GM23338 (cell line): ENCODE results near the gene MRPL27. TPM values are rescaled to one million over a fixed set of nuclear protein-coding genes. Genes with fewer than 3 reads are reported as not detected.

Experiments used
- ATAC-seq: fragments of 200-7000 bp; cut with Tn5 transposase; 3 replicates; pipeline ENCODE4 v1.9.1; 2020
- DNase-seq: peaks from one replicate; pipeline ENCODE4 v3.0.0-alpha.2; 2015; ENCODE audit warnings: low spot score
- H2AFZ ChIP-seq: fragments of 200-600 bp; sonication (generic); 2 replicates; pipeline ENCODE4 v1.8.0; 2016; ENCODE audit warnings: antibody characterized with exemption, mild to moderate bottlenecking, moderate library complexity
- H3F3A ChIP-seq: fragments of 200-600 bp; sonication (generic); replicated peaks from 2 replicates; pipeline ENCODE4 v1.8.0; 2017; ENCODE audit warnings: antibody characterized with exemption, mixed run types, low read depth
- H3K27ac ChIP-seq: fragments of 200-600 bp; sonication (generic); 2 replicates; pipeline ENCODE4 v1.6.1; 2016; ENCODE audit warnings: low read depth
- H3K27me3 ChIP-seq: fragments of 200-600 bp; sonication (generic); 2 replicates; pipeline ENCODE4 v1.8.0; 2016; ENCODE audit warnings: mild to moderate bottlenecking, mixed run types, moderate library complexity; ENCODE audit not compliant: insufficient read depth
- H3K36me3 ChIP-seq: fragments of 200-600 bp; sonication (generic); 2 replicates; pipeline ENCODE4 v1.8.0; 2016; ENCODE audit warnings: mild to moderate bottlenecking; ENCODE audit not compliant: insufficient read depth
- H3K4me1 ChIP-seq: fragments of 200-600 bp; sonication (generic); 2 replicates; pipeline ENCODE4 v1.8.0; 2016; ENCODE audit warnings: mild to moderate bottlenecking, moderate library complexity; ENCODE audit not compliant: insufficient read depth
- H3K4me2 ChIP-seq: fragments of 200-600 bp; sonication (generic); 2 replicates; pipeline ENCODE4 v1.7.1; 2017; ENCODE audit warnings: mixed run types
- H3K4me3 ChIP-seq: fragments of 200-600 bp; sonication (generic); 2 replicates; pipeline ENCODE4 v1.6.1; 2016; ENCODE audit warnings: mixed run types
- H3K79me2 ChIP-seq: fragments of 200-600 bp; sonication (generic); replicated peaks from 2 replicates; pipeline ENCODE4 v1.8.0; 2017; ENCODE audit warnings: mild to moderate bottlenecking; ENCODE audit not compliant: insufficient read depth
- H3K9me2 ChIP-seq: fragments of 200-600 bp; sonication (generic); 2 replicates; pipeline ENCODE4 v1.8.0; 2017; ENCODE audit not compliant: insufficient read depth
- H4K20me1 ChIP-seq: fragments of 200-600 bp; sonication (generic); replicated peaks from 2 replicates; pipeline ENCODE4 v1.8.0; 2017; ENCODE audit warnings: mild to moderate bottlenecking; ENCODE audit not compliant: insufficient read depth
- H3K27ac Mint-ChIP-seq: 2 replicates; pipeline ENCODE4 v1.8.0; 2020; ENCODE audit warnings: inconsistent platforms, mild to moderate bottlenecking, moderate library complexity, mixed read lengths
- H3K27me3 Mint-ChIP-seq: 3 replicates; pipeline ENCODE4 v1.8.0; 2022; ENCODE audit warnings: low read depth, mild to moderate bottlenecking, moderate library complexity, mixed read lengths, inconsistent platforms; ENCODE audit not compliant: insufficient read depth, poor library complexity
- H3K36me3 Mint-ChIP-seq: 3 replicates; pipeline ENCODE4 v1.8.0; 2021; ENCODE audit warnings: low read depth, mild to moderate bottlenecking, inconsistent platforms, moderate library complexity, mixed read lengths
- H3K4me1 Mint-ChIP-seq: 3 replicates; pipeline ENCODE4 v1.8.0; 2020; ENCODE audit warnings: mild to moderate bottlenecking, inconsistent platforms, mixed read lengths
- H3K4me3 Mint-ChIP-seq: 3 replicates; pipeline ENCODE4 v1.8.0; 2021; ENCODE audit warnings: moderate library complexity, mild to moderate bottlenecking, inconsistent platforms, mixed read lengths
- H3K9me3 Mint-ChIP-seq: 3 replicates; pipeline ENCODE4 v1.8.0; 2020; ENCODE audit warnings: moderate library complexity, mild to moderate bottlenecking, inconsistent platforms, mixed read lengths
- CREB1 ChIP-seq: fragments of 250-450 bp; sonication (Bioruptor Pico); IDR thresholded peaks from 2 replicates; pipeline ENCODE4 v1.5.0; 2020; ENCODE audit warnings: low read depth, mild to moderate bottlenecking, moderate library complexity
- EZH2 ChIP-seq: fragments of 200-600 bp; sonication (generic); IDR thresholded peaks from one replicate; pipeline ENCODE4 v1.8.0; 2017; ENCODE audit warnings: antibody characterized with exemption, mild to moderate bottlenecking, low read depth; ENCODE audit not compliant: unreplicated experiment
- JUNB ChIP-seq: IDR thresholded peaks from one replicate; pipeline ENCODE4 v1.6.1; 2016; ENCODE audit warnings: antibody characterized with exemption; ENCODE audit not compliant: unreplicated experiment
- POLR2AphosphoS5 ChIP-seq: IDR thresholded peaks from 2 replicates; pipeline ENCODE4 v1.6.1; 2016; ENCODE audit warnings: antibody characterized with exemption, low read depth
- ZNF114 ChIP-seq: fragments of 250-450 bp; sonication (Bioruptor Pico); IDR thresholded peaks from 2 replicates; pipeline ENCODE4 v1.5.0; 2020; ENCODE audit warnings: mild to moderate bottlenecking, moderate library complexity
- polyA plus RNA-seq: library from polyadenylated mRNA; unstranded; fragments of >200 nt; fragmentation: Nextera tagmentation; extraction: Ambion mirVana; gene quantifications from 2 replicates; pipeline ENCODE4 v1.2.1, GENCODE V29; 2016
- total RNA-seq: library from RNA; depleted of rRNA; stranded (reverse); fragments of >200 nt; shearing (Covaris generic); gene quantifications from 2 replicates; pipeline ENCODE4 v1.2.3, GENCODE V29; 2014
- TF ChIP-seq, protein P1 (sequence below): IDR thresholded peaks from one replicate; pipeline ENCODE4 v1.6.1; 2018; ENCODE audit warnings: antibody characterized with exemption; ENCODE audit not compliant: unreplicated experiment
- TF ChIP-seq, protein P2 (sequence below): fragments of 250-450 bp; sonication (Bioruptor Pico); IDR thresholded peaks from 2 replicates; pipeline ENCODE4 v1.5.0; 2020; ENCODE audit warnings: mild to moderate bottlenecking, moderate library complexity

Gene MRPL27
- total and polyA plus RNA-seq, 2 experiments from 2014 or later = 74.3 to 227 TPM

DNA sequence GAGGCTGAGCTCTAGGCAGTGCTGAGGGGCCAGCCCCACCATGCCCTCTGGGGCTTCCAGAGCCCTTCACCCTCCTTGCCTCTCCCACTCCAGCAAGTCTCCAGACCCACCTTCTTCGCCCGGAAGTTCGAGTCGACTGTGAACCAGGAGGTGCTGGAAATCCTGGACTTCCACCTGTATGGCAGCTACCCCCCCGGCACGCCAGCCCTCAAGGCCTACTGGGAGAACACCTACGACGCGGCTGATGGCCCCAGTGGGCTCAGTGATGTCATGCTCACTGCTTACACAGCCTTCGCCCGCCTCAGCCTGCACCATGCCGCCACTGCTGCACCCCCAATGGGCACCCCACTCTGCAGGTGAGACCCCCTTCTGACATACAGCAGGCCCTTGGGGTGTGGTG lies 16.6 kb downstream of the MRPL27 start:
- Histone ChIP-seq H3K27me3 (no peaks in the 10 kb centered on the region), H3K36me3 (no peaks in the 10 kb centered on the region), H3K27ac (no peak overlapping the region), H3K9me2 (no peaks in the 10 kb centered on the region), H3K4me1 (no peaks in the 10 kb centered on the region), H3K4me2 (no peak overlapping the region), H3F3A (no peaks in the 10 kb centered on the region), H3K79me2 (no peaks in the 10 kb centered on the region), H2AFZ (no peak overlapping the region), H4K20me1 (no peaks in the 10 kb centered on the region), H3K4me3 (no peak overlapping the region)
- H3K9me3 Mint-ChIP-seq = no peaks in the 10 kb centered on the region; the same call in 2 of the 3 replicates
- H3K27ac Mint-ChIP-seq = no peak overlapping the region
- TF ChIP-seq CREB1 (CRISPR knock-in tag) (no peak), EZH2 (no peak), JUNB (no peak), ZNF114 (CRISPR knock-in tag) (no peak), POLR2AphosphoS5 (no peak)
- TF ChIP-seq, protein P1, sequence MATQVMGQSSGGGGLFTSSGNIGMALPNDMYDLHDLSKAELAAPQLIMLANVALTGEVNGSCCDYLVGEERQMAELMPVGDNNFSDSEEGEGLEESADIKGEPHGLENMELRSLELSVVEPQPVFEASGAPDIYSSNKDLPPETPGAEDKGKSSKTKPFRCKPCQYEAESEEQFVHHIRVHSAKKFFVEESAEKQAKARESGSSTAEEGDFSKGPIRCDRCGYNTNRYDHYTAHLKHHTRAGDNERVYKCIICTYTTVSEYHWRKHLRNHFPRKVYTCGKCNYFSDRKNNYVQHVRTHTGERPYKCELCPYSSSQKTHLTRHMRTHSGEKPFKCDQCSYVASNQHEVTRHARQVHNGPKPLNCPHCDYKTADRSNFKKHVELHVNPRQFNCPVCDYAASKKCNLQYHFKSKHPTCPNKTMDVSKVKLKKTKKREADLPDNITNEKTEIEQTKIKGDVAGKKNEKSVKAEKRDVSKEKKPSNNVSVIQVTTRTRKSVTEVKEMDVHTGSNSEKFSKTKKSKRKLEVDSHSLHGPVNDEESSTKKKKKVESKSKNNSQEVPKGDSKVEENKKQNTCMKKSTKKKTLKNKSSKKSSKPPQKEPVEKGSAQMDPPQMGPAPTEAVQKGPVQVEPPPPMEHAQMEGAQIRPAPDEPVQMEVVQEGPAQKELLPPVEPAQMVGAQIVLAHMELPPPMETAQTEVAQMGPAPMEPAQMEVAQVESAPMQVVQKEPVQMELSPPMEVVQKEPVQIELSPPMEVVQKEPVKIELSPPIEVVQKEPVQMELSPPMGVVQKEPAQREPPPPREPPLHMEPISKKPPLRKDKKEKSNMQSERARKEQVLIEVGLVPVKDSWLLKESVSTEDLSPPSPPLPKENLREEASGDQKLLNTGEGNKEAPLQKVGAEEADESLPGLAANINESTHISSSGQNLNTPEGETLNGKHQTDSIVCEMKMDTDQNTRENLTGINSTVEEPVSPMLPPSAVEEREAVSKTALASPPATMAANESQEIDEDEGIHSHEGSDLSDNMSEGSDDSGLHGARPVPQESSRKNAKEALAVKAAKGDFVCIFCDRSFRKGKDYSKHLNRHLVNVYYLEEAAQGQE = no peak
- TF ChIP-seq, protein P2, sequence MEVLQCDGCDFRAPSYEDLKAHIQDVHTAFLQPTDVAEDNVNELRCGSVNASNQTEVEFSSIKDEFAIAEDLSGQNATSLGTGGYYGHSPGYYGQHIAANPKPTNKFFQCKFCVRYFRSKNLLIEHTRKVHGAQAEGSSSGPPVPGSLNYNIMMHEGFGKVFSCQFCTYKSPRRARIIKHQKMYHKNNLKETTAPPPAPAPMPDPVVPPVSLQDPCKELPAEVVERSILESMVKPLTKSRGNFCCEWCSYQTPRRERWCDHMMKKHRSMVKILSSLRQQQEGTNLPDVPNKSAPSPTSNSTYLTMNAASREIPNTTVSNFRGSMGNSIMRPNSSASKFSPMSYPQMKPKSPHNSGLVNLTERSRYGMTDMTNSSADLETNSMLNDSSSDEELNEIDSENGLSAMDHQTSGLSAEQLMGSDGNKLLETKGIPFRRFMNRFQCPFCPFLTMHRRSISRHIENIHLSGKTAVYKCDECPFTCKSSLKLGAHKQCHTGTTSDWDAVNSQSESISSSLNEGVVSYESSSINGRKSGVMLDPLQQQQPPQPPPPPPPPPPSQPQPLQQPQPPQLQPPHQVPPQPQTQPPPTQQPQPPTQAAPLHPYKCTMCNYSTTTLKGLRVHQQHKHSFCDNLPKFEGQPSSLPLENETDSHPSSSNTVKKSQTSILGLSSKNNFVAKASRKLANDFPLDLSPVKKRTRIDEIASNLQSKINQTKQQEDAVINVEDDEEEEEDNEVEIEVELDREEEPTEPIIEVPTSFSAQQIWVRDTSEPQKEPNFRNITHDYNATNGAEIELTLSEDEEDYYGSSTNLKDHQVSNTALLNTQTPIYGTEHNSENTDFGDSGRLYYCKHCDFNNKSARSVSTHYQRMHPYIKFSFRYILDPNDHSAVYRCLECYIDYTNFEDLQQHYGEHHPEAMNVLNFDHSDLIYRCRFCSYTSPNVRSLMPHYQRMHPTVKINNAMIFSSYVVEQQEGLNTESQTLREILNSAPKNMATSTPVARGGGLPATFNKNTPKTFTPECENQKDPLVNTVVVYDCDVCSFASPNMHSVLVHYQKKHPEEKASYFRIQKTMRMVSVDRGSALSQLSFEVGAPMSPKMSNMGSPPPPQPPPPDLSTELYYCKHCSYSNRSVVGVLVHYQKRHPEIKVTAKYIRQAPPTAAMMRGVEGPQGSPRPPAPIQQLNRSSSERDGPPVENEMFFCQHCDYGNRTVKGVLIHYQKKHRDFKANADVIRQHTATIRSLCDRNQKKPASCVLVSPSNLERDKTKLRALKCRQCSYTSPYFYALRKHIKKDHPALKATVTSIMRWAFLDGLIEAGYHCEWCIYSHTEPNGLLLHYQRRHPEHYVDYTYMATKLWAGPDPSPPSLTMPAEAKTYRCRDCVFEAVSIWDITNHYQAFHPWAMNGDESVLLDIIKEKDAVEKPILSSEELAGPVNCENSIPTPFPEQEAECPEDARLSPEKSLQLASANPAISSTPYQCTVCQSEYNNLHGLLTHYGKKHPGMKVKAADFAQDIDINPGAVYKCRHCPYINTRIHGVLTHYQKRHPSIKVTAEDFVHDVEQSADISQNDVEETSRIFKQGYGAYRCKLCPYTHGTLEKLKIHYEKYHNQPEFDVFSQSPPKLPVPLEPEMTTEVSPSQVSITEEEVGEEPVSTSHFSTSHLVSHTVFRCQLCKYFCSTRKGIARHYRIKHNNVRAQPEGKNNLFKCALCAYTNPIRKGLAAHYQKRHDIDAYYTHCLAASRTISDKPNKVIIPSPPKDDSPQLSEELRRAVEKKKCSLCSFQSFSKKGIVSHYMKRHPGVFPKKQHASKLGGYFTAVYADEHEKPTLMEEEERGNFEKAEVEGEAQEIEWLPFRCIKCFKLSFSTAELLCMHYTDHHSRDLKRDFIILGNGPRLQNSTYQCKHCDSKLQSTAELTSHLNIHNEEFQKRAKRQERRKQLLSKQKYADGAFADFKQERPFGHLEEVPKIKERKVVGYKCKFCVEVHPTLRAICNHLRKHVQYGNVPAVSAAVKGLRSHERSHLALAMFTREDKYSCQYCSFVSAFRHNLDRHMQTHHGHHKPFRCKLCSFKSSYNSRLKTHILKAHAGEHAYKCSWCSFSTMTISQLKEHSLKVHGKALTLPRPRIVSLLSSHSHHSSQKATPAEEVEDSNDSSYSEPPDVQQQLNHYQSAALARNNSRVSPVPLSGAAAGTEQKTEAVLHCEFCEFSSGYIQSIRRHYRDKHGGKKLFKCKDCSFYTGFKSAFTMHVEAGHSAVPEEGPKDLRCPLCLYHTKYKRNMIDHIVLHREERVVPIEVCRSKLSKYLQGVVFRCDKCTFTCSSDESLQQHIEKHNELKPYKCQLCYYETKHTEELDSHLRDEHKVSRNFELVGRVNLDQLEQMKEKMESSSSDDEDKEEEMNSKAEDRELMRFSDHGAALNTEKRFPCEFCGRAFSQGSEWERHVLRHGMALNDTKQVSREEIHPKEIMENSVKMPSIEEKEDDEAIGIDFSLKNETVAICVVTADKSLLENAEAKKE = no peak
- no peak for DNase-seq
- H3K27me3 Mint-ChIP-seq = peaks cover 7% of the 10 kb centered on the region
- no peak for ATAC-seq
- peaks cover 53% of the 10 kb centered on the region for H3K36me3 Mint-ChIP-seq
- no peak overlapping the region for H3K4me3 Mint-ChIP-seq
- H3K4me1 Mint-ChIP-seq = no peaks in the 10 kb centered on the region; the same call in 2 of the 3 replicates
